GM12873 (cell line): Measurements from ENCODE around the gene MET.

Experiments used
- TF ChIP-seq, protein P1 (sequence below): IDR thresholded peaks from 2 replicates; pipeline ENCODE4 v1.5.1; 2012; ENCODE audit warnings: low read depth, mild to moderate bottlenecking, moderate library complexity, low read length, control low read depth; ENCODE audit not compliant: insufficient read depth; ENCODE audit errors: missing control alignments

The MET gene

DNA sequence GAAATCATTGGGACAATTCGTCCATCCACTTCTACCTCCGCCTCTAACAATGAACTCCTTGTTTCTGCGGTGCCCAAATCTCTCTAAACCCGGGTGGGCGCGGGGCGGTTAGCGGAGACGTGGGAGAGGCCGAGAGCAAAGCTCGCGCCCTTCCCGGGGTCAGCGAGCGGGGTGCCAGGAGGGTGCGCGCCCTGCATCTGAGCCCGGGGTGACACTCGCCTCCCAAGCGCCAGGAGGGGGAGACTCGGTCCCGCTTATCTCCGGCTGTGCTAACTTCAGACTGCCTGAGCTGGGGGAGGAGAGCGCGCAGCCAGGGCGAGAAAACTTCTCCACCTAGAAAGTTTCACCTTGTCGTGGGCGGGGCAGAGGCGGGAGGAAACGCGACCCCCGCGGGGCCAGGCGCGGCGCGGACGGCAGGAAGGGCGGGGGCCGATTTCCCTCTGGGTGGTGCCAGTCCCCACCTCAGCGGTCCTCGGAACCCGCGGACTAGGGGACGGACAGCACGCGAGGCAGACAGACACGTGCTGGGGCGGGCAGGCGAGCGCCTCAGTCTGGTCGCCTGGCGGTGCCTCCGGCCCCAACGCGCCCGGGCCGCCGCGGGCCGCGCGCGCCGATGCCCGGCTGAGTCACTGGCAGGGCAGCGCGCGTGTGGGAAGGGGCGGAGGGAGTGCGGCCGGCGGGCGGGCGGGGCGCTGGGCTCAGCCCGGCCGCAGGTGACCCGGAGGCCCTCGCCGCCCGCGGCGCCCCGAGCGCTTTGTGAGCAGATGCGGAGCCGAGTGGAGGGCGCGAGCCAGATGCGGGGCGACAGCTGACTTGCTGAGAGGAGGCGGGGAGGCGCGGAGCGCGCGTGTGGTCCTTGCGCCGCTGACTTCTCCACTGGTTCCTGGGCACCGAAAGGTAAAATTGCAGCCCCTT, at the start of gene MET:
Gene MET (plus strand): TSS at position 516 of the 915 bp plus-strand sequence. CDS start 26,889 bp downstream, outside the sequence.
- TF ChIP-seq, protein P1, sequence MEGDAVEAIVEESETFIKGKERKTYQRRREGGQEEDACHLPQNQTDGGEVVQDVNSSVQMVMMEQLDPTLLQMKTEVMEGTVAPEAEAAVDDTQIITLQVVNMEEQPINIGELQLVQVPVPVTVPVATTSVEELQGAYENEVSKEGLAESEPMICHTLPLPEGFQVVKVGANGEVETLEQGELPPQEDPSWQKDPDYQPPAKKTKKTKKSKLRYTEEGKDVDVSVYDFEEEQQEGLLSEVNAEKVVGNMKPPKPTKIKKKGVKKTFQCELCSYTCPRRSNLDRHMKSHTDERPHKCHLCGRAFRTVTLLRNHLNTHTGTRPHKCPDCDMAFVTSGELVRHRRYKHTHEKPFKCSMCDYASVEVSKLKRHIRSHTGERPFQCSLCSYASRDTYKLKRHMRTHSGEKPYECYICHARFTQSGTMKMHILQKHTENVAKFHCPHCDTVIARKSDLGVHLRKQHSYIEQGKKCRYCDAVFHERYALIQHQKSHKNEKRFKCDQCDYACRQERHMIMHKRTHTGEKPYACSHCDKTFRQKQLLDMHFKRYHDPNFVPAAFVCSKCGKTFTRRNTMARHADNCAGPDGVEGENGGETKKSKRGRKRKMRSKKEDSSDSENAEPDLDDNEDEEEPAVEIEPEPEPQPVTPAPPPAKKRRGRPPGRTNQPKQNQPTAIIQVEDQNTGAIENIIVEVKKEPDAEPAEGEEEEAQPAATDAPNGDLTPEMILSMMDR: peak; percentile 57

GRCh38 chr7:116626886-116627285, 45.1 kb upstream of the MET start:
- TF ChIP-seq, protein P1: no peak

GRCh38 chr7:116629051-116629463, 42.9 kb upstream of the MET start:
- TF ChIP-seq, protein P1: no peak

DNA sequence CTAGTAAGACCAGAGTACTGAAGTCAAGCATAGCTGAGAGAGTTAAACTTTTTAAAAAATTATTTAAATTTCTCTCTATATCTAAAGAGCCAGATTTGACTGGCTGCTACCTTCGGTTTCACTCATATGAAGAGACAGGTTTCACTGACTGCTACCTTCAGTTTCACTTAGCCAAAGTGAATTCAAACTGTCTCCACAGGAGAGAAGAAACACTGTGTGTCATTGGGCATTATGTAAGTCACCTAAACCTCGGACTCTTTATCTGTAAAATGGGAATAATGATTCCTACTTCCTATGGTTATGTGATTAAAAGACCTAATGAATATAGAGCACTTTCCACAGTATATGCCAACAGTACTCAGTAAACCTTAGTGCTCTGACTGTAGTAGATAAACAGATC, 41.6 kb upstream of the MET start:
- TF ChIP-seq, protein P1: no peak

DNA sequence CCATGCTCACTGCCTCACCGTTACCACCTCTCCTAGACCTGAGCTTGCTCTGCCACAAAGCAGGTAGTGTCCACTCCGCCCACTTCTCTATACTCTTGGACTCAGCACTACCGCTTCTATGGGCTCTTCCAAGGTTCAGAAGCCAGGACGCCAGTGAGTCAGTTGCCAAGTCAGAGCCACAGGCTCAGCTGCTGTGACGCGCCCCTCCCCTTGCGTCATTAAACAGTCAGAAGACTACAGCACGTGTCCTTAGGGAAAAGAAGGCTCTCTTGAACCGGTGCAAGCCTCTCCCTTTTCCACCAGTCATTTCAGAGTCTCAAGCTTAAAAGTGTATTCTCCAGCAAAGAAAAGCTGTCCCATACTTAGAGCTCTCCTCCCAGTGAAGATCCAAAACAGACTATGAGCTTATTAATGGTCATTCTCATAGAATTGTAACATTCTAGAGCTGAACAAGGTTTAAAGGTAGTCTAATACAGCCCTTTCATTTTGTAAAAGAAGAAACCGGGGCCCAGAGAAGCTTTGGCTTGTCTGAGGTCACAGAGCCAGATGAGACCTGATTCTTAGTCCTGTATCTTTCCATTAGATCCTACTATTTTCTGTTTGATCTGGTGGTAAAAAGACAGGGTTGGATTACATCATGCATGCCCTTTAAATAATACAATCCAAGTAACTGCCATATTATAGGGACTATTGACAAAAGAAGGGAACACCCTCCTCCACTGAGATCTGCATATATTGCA, 40.9 kb upstream of the MET start:
- TF ChIP-seq, protein P1: no peak

GRCh38 chr7:116631676-116632075, 40.3 kb upstream of the MET start:
- TF ChIP-seq, protein P1: no peak

GRCh38 chr7:116632384-116632783, 39.6 kb upstream of the MET start:
- TF ChIP-seq, protein P1: no peak
